ENCODE results near the gene PWWP2B.
"Not testable (repeated sequence)": the region's sequence is repeated elsewhere in the genome, so short reads cannot be mapped to it uniquely, and the experiment has no call there.

The PWWP2B gene

DNA sequence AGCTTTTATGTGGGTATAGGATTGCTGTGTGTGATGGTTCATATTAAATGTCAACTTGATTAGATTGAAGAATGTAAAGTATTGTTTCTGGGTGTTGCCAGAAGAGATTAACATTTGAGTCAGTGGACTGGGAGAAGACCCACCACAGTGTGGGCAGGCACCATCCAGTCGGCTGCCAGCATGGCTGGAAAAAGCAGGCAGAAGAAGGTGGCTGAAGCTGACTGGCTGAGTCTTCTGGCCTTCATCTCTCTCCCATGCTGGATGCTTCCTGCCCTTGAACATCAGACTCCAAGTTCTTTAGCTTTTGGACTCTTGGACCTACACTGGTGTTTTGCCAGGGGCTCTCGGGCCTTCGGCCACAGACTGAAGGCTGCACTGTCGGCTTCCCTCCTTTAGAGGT lies 16.0 kb upstream of the PWWP2B start:
- not testable (repeated sequence) for DNase-seq (ENCODE audit: low read depth in 2 of 3, low spot score in 2 of 3)

DNA sequence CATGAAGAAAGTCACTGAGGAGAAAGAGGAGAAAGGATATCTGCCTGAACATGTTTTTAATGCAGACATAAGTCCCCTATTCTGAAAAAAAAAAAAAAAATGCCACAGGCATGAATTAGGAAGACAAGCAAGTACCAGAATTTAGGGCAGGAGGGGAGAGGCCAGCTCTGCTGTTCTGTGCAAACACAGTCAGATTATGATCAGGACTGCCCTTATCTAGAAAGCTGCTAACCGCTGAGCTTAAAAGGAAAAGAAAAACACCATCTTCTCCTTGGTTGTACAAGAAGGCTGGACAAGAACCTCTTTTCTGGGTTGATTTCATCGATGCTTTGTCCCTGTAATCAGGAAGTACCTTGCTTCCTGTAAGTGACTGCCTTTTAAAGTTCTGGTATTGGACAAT lies 15.3 kb upstream of the PWWP2B start:
- DNase-seq (ENCODE audit: low read depth in 2 of 3, low spot score in 2 of 3): no peak

DNA sequence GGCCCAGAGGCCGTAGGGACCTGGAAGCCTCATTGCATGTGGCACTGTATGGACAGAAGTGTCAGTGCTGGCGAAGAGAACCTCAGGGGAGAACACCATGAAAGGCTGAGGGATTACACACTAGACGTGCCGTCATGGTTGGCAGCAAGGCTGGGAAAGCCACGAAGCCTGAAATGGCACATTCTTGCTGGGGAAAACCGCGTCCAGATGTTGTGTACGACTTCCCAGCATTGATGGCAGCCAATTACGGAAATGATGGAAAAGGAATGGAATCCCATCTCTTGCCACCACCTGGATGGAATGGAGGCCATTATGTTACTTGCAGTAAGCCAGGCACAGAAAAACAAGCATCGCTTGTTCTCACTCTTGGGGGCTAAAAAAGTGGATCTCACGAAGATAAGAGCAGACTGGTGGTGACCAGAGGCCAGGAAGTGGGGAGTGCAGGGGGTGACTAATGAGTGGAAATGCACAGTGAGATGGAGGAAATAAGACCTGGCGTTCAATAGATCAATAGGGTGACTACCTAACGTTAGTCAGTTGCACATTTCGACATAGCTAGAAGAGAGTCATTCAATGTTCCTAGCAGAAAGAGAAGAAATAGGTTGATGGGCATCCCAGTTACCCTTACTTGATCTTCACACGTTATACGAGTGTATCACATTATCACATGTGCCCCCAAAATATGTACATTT lies 14.6 kb upstream of the PWWP2B start:
- no peak for DNase-seq (ENCODE audit: low read depth in 2 of 3, low spot score in 2 of 3)

DNA sequence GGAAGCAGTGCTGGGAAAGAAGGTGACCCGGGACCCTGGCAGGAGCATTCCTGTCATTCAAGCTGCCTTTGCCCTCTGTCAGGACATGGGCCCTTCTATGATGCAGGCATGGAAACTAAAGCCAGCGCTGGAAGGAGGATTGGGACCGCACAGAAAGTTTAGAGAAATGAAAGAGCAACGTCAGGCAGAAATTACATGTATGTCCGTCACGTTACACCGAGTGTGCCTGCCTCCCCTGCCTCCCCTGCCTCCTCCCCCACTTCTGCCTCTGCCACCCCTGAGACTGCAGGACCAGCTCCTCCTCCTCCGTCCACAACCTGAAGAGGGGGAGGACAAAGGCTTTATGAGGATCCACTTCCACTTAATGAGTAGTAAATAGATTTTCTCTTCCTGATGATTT lies 13.9 kb upstream of the PWWP2B start:
- no peak for DNase-seq (ENCODE audit: low read depth in 2 of 3, low spot score in 2 of 3)

DNA sequence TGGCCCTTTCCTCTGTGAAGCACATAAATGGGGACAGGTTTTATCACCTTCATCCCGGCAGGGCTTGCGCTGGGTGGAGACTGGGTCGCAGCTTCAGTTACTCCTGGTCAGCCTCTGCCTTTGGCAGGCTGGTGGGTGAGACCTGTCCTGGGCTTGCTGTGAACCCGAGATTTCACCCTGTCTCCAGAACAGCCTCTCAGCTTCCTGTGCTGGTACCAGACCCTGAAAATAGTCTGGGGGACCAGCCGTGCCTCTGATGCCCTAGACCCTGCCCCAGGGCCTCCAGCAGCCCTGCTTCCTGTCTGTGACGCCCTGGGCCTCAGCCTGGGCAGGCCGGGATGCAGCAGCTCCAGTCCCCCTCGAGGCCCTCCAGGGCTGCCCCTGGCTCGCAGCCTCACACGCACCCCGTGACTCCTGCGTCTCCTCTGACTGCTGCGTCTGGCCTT lies 13.2 kb upstream of the PWWP2B start:
- no peak for DNase-seq (ENCODE audit: low read depth in 2 of 3, low spot score in 2 of 3)

DNA sequence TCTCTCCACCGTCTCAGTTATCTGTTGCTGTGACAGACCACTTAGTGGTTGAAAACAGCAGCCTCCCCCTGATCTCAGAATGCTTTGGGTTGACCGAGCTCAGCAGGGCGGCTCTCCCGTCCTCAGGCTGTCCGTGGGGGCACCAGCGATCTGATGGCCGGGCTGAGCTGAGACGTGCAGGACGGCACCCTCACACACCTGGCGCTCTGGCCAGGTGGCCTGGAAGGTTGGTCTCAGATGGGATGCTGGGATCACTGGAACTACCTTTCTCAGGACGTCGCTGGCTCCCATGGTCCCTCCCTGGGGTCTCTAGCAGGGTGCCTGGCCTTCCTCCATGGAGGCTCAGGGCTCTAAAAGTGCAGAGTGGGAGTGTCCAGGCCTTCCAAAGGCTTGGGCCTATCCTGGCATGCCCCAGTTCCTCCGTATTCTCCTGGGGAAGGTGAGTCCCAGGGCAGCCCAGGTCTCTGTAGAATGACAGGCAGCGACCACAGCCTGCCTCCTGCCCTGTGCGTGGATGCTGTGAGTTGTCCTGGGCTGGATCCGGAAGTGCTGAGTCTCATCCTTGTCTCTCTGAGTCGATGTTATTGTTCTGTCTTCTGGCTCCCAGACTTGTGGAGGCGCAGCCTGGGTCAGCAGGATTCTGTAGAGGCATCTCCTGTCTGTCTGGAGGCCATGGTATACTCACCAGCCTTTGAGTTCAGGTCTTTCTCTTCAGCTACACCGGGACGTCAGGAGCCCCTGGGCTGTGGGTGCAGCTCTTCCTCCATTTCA lies 12.2 kb upstream of the PWWP2B start:
- DNase-seq (ENCODE audit: low read depth in 2 of 3, low spot score in 2 of 3): no peak

DNA sequence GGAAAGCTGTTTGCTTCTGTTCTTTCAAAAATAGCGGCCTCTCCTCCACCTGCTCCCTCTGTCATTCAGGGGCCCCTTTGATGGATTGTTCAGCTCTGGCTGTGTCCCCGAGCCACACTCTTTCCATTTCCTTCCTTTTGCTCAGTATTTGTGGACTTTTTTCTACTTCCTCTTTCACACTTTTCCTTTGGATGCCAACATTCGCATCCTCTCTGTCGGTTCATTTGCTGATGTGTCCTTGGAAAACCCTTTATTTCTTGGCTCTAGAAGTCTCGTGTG lies 11.7 kb upstream of the PWWP2B start:
- no peak for DNase-seq (ENCODE audit: low read depth in 2 of 3, low spot score in 2 of 3)

DNA sequence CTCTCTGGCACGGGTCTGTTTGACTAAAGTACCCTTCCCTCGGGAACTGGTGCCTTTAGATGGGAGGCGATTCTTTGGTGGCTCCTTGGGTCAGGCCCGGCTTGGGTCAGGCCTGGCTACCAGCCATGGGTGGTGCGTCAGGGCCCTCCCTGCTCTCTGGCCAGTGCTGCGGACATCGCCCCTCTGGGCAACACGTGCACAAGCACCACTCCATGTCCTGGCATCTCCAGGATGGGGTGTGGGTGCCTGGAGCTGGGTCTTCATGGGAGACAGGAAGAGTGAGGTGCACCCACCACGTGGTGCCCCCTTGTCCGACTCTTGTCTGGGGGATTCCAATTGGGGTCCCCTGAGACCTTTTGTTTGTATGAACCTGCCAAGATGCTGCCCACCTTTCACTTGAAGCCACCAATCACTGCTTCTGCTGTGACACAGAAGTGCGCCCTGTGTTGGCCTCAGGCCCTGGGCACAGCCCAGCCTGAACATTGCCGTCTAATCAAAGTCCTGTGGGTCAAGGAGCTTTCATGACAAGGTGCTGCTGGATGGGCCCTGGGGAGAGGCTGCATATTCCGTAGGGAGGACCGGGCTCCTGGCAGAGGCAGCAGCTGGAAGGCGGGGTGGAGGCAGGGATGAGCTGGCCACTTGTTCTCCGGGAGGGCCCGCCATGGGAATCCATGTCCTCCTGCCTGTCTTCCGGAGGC lies 11.1 kb upstream of the PWWP2B start:
- DNase-seq (ENCODE audit: low read depth in 2 of 3, low spot score in 2 of 3): no peak

DNA sequence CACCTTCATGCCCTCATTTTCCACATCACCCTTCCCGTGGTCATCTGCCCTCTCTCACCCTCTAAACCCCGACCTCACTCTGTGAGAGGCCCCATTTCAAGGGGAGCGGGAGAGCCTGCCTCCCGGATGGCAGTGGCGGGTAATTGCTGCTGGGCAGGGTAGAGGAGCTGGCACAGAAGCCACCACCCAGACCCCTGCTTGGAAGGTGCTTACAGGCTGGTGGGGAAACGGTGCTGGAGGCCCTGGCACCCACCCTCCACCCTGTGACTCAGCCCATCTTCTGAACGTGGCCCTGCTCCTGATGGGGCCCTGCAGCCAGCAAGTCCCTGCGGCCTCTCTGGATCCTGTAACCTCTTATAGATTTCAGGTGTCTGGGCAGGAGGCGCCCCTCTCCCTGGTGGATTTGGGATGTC lies 10.6 kb upstream of the PWWP2B start:
- DNase-seq (ENCODE audit: low read depth in 2 of 3, low spot score in 2 of 3): no peak

DNA sequence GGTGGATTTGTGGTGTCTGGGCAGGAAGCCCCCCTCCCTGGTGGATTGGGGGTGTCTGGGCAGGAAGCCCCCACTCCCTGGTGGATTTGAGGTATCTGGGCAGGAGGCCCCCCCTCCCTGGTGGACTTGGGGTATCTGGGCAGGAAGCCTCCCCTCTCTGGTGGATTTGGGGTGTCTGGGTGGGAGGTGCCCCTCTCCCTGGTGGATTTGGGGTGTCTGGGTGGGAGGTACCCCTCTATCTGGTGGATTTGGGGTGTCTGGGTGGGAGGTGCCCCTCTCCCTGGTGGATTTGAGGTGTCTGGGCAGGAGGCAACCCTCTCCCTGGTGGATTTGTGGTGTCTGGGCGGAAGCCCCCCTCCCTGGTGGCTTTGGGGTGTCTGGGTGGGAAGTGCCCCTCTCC lies 10.1 kb upstream of the PWWP2B start:
- DNase-seq (ENCODE audit: low read depth in 2 of 3, low spot score in 2 of 3): not testable (repeated sequence)

DNA sequence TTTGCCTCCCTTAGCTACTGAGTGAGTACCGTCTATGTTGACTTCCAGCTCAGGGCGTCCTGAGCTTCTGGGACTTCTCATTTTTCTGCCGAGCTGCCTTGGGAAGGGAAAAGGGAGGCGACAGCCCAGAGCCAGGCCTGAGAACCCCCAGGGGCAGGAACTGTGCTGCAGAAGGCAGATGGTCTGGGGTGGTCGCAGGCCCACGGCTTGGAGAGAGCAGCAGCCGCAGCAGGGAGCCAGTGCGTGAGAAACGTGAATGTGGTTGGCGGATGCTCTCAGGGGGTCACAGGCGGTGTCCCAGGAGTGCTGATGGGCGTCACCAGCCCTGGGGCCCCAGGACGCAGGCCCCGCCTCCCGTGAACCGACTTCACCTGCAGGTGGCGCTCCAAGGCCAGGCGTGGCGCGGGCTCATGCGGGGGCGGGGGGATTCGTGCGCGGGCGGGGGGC lies 9.2 kb upstream of the PWWP2B start:
- peak in 2 of 3 experiments; percentile 56 to 72 for DNase-seq (ENCODE audit: low read depth in 2 of 3, low spot score in 2 of 3)

DNA sequence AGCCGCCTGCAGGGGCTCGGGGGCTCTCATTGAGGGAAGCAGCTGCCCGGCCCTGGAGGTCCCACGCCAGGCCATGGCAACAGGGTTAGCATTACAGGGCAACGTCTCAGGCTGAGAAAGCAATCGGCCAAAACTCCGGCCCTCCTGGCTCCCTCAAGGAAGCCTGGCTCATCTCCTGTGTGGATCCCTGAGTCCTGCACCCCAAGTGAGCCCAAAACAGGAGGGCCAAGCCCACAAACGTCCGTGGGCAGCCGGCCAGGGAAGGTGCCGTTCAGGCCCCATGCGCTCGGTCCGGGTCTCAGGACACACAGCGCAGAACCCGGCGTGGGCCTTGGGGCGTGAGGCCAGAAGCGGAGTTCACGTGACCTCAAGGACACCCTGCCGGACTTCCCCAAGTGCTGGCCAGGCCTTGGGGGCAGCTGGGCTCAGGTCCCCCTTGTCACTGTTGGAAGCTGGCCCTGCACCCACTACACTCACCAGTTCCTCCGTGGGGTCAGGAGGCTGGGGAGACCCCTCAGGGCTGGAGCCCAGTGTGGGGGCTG lies 8.0 kb upstream of the PWWP2B start:
- DNase-seq (ENCODE audit: low read depth in 2 of 3, low spot score in 2 of 3): no peak

DNA sequence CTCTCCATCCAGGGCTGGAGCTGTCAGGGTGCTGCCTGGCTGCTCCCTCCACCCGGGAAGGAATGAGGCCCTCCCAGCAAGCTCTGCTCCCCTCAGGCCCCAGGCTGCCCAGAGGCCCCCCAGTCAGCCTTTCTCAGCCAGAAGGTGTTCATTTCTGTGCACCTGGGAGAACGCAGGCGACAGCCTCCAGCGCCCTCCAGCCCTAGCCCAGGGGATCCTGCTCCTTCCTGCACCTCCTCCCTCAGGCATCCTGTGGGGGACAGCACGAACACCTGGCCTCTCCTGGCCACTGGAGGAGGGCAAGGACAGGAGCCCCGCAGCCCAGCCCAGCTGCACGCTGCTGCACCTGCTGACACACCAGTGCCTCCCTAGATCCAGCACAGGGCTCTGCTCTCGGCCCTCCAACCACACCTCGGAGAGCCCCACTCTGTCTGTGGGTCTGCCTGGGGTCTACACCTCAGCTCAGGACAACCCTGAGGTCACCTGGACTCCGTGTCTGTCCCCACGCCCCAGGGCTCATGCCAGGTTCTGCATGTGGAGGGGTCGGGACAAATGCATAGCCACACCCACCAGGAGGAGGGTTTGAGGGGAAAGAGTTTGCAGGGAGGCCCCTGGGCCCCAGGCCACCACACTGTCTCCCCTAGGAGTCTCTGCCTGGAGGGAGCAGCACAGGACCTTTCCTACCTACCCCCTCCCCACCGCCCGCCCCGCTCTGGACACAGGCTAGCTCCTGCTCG lies 7.4 kb upstream of the PWWP2B start:
- DNase-seq (ENCODE audit: low read depth in 2 of 3, low spot score in 2 of 3): no peak

DNA sequence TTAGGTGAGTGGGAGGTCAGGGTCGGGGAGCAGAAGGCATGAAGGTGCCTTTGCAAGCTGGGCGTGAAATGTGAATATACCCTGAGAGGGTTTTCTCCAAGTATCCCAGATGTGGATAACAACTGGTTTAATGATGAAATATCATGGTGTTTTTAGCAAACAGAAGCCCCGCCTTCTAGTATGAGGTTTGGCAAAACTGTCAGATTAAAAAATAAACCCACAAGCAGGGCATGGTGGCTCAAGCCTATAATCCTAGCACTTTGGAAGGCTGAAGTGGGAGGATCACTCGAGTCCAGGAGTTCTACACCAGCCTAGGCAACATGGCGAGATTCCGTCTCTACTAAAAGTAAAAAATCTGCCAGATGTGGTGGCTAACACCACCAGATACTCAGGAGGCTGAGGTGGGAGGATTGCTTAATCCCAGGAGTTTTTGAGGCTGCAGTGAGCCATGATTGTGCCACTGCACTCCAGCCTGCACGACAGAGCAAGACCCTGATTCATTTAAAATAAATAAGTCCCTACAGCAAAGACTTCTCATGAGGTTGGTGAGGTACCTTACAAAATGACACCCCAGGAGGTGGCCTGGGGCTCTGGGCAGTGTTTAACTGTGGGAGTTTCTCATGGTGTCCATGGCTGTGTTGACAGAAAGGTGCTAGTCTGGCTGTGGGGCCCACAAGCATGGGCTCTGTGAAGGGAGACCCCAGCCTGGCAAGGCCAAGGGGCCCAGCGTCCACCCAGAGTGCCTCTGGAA lies 6.7 kb upstream of the PWWP2B start:
- DNase-seq (ENCODE audit: low read depth in 2 of 3, low spot score in 2 of 3): no peak

DNA sequence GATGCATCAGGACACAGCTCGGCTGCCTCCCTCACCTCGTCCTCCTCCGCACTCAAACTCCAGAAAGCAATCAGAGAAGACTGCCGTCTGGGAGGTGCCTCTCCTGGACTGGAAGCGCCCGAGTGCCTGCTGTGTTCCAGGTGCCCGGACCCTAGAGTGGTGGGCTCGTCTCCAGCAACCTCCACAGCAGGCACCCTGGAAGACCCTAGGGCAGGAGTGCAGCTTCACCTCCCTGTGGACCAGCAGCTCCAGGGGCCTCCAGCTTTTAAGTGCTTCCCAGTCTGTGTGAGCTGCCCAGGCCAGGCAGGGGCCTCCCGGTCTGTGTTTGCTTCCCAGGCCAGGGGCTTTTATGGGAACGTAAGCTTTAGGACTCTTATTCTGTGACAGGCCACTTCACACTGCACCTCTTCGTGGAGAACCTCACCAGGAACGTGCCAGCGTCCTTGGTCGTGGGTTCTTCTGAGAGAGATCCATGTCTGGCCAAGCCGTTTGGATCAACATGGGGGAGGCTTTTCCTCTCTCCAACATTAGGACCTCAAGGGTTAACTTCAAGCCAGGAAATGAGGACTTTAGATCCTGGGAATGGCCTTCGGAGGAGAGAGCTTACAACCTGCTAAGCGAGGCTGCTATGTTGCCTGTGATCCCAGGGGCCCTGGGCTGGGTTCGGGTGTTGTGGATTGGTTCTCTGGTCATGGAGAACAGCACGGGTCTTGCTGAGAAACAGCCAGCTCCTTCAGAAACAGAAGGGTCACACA lies 5.9 kb upstream of the PWWP2B start:
- no peak for DNase-seq (ENCODE audit: low read depth in 2 of 3, low spot score in 2 of 3)

DNA sequence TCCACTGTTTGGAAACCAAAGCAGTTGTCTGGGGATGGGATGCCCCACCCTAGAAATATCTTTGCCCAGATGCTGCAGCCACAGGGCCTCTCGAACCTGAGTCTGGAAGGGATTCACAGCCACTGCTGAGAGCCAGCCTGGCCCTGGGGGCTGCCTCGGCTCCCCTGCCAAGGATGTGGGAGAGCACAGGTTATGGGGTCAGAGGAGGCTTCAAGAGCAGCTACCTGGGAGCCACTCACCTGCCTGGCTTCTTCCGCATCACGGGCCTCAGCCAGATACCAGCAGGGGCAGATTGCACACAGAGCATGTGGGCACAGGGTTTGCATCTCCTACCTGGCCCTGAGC lies 5.4 kb upstream of the PWWP2B start:
- DNase-seq (ENCODE audit: low read depth in 2 of 3, low spot score in 2 of 3): no peak

DNA sequence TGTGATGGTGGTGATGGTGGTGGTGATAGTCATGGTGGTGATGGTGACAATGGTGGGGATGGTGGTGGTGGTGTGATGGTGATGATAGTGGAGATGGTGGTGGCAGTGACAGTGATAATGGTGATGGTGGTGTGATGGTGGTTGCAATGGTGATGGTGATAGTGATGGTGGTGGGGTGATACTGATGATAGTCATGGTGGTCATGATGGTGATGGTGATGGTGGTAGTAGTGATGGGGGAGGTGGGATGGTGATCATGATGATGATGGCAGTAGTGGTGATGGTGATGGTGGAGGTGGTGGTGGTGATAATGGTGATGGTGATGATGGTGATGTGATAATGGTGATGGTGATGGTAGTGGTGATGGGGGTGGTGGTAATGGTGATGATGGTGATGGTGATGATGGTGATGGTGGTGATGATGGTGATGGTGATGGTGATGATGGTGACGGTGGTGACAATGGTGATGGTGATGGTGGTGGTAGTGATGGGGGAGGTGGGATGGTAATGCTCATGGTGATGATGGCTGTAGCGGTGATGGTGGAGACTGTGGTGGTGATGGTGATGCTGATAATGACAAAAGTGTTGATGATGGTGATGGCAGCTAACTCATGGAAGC lies 4.7 kb upstream of the PWWP2B start:
- DNase-seq (ENCODE audit: low read depth in 2 of 3, low spot score in 2 of 3): no peak

DNA sequence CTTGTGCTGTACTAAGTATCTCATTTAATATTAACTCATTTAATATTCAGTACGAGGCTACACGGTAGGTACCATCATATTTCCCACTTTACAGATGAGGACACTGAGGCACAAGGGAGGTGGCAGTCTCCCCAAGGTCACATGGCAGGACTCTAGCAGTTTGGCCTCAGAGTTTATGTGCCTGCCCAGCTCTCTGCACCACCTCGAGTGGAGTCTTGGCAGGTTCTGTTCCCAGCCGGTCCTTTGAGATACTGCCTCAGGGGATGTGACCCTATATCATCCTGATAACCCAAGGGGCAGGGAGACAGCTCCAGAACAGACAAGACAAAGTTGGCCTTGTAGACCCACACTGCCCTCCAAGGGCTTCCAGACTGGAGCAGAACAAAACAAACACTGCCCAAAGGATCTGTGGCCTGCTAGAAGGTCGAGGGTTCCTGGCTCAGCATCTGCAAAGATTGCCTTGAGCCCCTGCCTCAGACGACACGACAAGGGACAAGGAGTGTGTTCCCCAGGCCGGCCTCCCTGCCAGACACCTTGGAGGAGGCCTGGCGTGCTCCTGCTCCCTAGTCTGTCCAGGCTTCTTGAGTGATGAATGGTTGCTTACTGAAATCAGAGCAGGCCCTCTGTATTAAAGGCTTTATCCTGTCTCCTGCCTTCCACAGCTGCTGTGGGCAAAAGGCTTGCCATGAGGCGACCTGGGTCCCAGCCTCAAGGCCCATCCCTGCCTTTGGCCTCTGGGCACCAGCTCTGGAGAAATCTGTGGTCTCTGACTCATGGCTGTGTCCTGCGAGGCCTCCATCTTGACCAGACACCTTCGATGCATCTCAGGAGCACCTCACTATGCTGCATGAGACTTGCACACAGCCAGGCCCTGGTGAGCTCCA lies 3.9 kb upstream of the PWWP2B start:
- no peak for DNase-seq (ENCODE audit: low read depth in 2 of 3, low spot score in 2 of 3)
